ENCODE data around the gene ZDHHC16. TPM values are rescaled to one million over a fixed set of nuclear protein-coding genes. Genes with fewer than 3 reads are reported as not detected.

Gene ZDHHC16
- total and polyA plus RNA-seq, 5 experiments from 2014 or later, result 20.0 to 31.4 (median 28.1) TPM

DNA sequence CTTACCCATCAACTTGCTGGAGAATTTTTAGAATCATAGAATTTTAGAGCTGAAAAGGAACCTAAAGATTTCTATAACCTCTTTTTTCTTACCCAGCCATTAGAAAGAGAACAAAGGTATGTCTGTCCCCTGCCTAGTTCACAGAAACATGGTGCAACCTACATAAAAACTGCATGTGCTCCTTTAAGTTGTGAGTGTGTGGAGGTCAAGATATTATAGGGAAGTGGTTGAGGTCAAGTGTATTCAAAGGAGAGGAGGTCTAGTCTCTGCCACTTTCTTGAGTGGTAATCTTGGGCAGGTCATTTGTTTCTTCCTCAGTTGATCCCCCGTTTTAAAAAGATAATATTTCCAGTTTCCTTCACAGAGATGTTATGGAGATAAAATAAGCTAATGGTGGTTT lies 59.2 kb downstream of the ZDHHC16 start:
- ATAC-seq (no peak), DNase-seq (no peak)
- Mint-ChIP-seq H3K27me3 (peaks cover 6 to 29% (median 14%) of the 10 kb centered on the region in 5 donors), H3K36me3 (no peaks in the 10 kb centered on the region), H3K27ac (no peak overlapping the region), H3K9me3 (no peaks in the 10 kb centered on the region), H3K4me3 (no peak overlapping the region), H3K4me1 (peaks cover 3 to 6% (median 4%) of the 10 kb centered on the region in 4 donors)
- POLR2A ChIA-PET, result no interaction called here

DNA sequence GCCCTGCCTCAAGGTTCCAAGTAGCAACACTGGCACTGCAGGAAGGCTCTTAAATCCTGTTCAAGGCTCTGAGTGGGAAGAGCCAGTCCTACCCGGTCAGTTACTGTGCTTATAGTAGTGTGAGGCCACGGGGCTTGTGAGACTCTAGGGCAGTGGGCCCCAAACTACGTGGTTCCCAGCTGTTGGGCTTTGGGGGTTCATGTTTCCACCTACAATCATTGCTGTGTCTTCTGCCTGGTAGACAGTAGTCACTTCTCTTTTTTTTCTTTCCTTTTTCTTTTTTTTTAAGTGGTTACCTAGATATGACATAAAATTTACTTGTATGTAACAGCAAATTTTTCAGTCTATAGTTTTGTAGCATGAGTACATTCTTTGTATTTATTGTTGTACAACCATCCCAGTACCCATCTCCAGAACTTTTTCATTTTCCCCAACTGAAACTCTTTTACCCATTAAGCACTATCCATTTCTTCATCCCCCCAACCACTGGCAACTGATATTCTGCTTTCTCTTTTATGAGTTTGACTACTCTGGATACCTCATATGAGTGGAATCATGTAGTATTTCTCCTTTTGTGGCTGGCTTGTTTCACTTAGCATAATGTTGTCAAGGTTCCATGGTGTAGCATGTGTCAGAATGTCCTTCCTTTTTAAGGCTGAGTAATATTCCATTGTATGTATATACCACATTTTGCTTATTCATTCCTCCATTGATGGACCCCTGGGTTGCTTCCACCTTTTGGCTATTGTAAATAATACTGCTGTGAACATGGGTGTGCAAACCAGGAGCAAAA lies 60.4 kb downstream of the ZDHHC16 start:
- peak overlapping the region in 1 of 10 donors; percentile 50 for H3K27ac Mint-ChIP-seq
- DNase-seq (no peak), ATAC-seq (no peak)
- H3K36me3 Mint-ChIP-seq, result no peaks in the 10 kb centered on the region
- H3K9me3 Mint-ChIP-seq, result no peaks in the 10 kb centered on the region
- H3K4me3 Mint-ChIP-seq, result no peak overlapping the region
- peaks cover 0 to 19% (median 7%) of the 10 kb centered on the region in 5 donors for H3K27me3 Mint-ChIP-seq
- H3K4me1 Mint-ChIP-seq, result no peaks in the 10 kb centered on the region
- POLR2A ChIA-PET, result no interaction called here

Other genes with a start within 250 kb of the ZDHHC16 start
- gene ARHGAP19, start 153.5 kb upstream of the ZDHHC16 start, total RNA-seq, result 10 to 100 TPM; 13.7 to 19.0 TPM
- gene ARHGAP19, start 153.5 kb upstream of the ZDHHC16 start, polyA plus RNA-seq, result 1 to 10 TPM; 5.3 to 5.6 (median 5.3) TPM
- 10 to 100 TPM; 18.5 to 19.1 TPM for gene FRAT1, start 126.9 kb upstream of the ZDHHC16 start, total RNA-seq
- gene FRAT1, start 126.9 kb upstream of the ZDHHC16 start, polyA plus RNA-seq, result 10 to 100 TPM in 2 of 3 donors, 1 to 10 TPM in 1; 7.5 to 12.8 (median 12.7) TPM
- 10 to 100 TPM; 29.0 to 30.6 TPM for gene FRAT2, start 111.4 kb upstream of the ZDHHC16 start, total RNA-seq
- 10 to 100 TPM in 2 of 3 donors, 1 to 10 TPM in 1; 9.3 to 27.4 (median 23.6) TPM for gene FRAT2, start 111.4 kb upstream of the ZDHHC16 start, polyA plus RNA-seq
- gene RRP12, start 44.8 kb upstream of the ZDHHC16 start, total RNA-seq, result 10 to 100 TPM; 25.5 to 27.2 TPM
- gene RRP12, start 44.8 kb upstream of the ZDHHC16 start, polyA plus RNA-seq, result 10 to 100 TPM in 1 of 3 donors, 1 to 10 TPM in 2; 8.0 to 17.3 (median 8.3) TPM
- 10 to 100 TPM; 69.6 to 72.4 TPM for gene PGAM1, start 20.0 kb upstream of the ZDHHC16 start, total RNA-seq
- gene PGAM1, start 20.0 kb upstream of the ZDHHC16 start, polyA plus RNA-seq, result 100 to 1,000 TPM; 191 to 222 (median 193) TPM
- gene EXOSC1, start 169 bp upstream of the ZDHHC16 start, total RNA-seq, result 10 to 100 TPM; 46.9 to 50.6 TPM
- 10 to 100 TPM; 67.4 to 87.0 (median 77.1) TPM for gene EXOSC1, start 169 bp upstream of the ZDHHC16 start, polyA plus RNA-seq
- 100 to 1,000 TPM; 106 to 111 TPM for gene MMS19, start 52.2 kb downstream of the ZDHHC16 start, total RNA-seq
- 10 to 100 TPM; 31.2 to 37.3 (median 32.4) TPM for gene MMS19, start 52.2 kb downstream of the ZDHHC16 start, polyA plus RNA-seq
- gene UBTD1, start 52.7 kb downstream of the ZDHHC16 start, total RNA-seq, result 1 to 10 TPM; 1.6 to 2.7 TPM
- gene UBTD1, start 52.7 kb downstream of the ZDHHC16 start, polyA plus RNA-seq, result 1 to 10 TPM; 1.2 to 2.5 (median 1.3) TPM
- not detected for gene ANKRD2, start 126.6 kb downstream of the ZDHHC16 start, total RNA-seq
- not detected for gene ANKRD2, start 126.6 kb downstream of the ZDHHC16 start, polyA plus RNA-seq
- gene HOGA1, start 138.2 kb downstream of the ZDHHC16 start, total RNA-seq, result not detected
- gene HOGA1, start 138.2 kb downstream of the ZDHHC16 start, polyA plus RNA-seq, result not detected
- gene C10orf62, start 143.5 kb downstream of the ZDHHC16 start, total RNA-seq, result not detected
- not detected for gene C10orf62, start 143.5 kb downstream of the ZDHHC16 start, polyA plus RNA-seq
- gene MORN4, start 187.3 kb downstream of the ZDHHC16 start, total RNA-seq, result 1 to 10 TPM; 1.6 to 3.1 TPM
- gene MORN4, start 187.3 kb downstream of the ZDHHC16 start, polyA plus RNA-seq, result 1 to 10 TPM; 1.9 to 6.2 (median 4.6) TPM
- 1 to 10 TPM; 8.8 to 9.4 TPM for gene PI4K2A, start 194.5 kb downstream of the ZDHHC16 start, total RNA-seq
- gene PI4K2A, start 194.5 kb downstream of the ZDHHC16 start, polyA plus RNA-seq, result 1 to 10 TPM; 6.5 to 8.9 (median 8.3) TPM
- gene AVPI1, start 241.1 kb downstream of the ZDHHC16 start, total RNA-seq, result 1 to 10 TPM; 2.9 to 3.1 TPM
- 1 to 10 TPM; 2.2 to 3.8 (median 3.2) TPM for gene AVPI1, start 241.1 kb downstream of the ZDHHC16 start, polyA plus RNA-seq